22Rv1 (cell line): ENCODE measurements around the gene E2F2.
A peak's percentile ranks its signal among the peaks of the same experiment; 100 is the strongest.

Experiments
- ZFX ChIP-seq: fragments of 450-650 bp; IDR thresholded peaks from 2 replicates; pipeline ENCODE4 v1.6.1; 2017; ENCODE audit warnings: antibody characterized with exemption, borderline replicate concordance
- TF ChIP-seq, protein P1 (sequence below): fragments of 450-650 bp; IDR thresholded peaks from 2 replicates; pipeline ENCODE4 v1.5.1; 2017; ENCODE audit warnings: mild to moderate bottlenecking

DNA sequence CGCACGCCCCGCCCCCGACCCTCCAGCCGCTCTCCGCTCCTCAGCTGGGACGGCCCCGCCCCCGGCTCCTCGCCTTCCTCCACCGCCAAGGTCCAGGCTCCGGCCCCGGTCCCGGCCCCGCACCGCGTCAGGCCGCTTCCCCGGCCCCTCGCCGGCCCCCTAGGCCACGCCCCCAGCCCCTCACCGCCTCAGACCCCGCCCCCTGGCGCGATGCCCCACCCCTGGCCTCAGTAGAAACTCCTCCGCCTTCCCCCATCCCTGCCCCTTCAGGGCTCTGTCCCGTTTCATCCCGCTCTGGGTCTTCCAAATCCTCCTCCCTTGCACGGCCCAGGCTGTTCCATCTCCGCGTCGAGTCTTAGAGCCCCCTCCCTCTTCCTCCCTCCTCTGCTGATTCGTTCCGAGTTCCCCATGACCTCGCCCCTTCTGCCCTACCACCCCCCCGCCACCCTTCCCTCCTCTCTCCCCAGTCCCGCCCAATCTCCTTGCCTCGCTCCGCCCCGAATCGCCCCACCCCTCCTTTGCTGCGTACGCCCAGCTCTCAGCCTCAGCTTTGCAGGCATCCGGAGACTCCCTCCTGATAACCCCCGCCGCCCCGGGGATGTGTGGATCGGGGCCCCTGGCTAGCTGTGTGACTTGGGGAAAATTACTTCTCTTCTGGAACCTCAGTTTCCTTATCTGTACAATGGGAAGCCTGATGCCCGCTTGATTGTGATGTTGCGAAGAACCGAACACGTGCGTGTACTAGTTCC is 46.6 kb downstream of the E2F2 start:
- TF ChIP-seq, protein P1, sequence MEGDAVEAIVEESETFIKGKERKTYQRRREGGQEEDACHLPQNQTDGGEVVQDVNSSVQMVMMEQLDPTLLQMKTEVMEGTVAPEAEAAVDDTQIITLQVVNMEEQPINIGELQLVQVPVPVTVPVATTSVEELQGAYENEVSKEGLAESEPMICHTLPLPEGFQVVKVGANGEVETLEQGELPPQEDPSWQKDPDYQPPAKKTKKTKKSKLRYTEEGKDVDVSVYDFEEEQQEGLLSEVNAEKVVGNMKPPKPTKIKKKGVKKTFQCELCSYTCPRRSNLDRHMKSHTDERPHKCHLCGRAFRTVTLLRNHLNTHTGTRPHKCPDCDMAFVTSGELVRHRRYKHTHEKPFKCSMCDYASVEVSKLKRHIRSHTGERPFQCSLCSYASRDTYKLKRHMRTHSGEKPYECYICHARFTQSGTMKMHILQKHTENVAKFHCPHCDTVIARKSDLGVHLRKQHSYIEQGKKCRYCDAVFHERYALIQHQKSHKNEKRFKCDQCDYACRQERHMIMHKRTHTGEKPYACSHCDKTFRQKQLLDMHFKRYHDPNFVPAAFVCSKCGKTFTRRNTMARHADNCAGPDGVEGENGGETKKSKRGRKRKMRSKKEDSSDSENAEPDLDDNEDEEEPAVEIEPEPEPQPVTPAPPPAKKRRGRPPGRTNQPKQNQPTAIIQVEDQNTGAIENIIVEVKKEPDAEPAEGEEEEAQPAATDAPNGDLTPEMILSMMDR, result peak; percentile 4; the same call in 1 of the 2 replicates
- no peak for TF ChIP-seq ZFX
